ENCODE results near the gene SMIM35.

Gene SMIM35

DNA sequence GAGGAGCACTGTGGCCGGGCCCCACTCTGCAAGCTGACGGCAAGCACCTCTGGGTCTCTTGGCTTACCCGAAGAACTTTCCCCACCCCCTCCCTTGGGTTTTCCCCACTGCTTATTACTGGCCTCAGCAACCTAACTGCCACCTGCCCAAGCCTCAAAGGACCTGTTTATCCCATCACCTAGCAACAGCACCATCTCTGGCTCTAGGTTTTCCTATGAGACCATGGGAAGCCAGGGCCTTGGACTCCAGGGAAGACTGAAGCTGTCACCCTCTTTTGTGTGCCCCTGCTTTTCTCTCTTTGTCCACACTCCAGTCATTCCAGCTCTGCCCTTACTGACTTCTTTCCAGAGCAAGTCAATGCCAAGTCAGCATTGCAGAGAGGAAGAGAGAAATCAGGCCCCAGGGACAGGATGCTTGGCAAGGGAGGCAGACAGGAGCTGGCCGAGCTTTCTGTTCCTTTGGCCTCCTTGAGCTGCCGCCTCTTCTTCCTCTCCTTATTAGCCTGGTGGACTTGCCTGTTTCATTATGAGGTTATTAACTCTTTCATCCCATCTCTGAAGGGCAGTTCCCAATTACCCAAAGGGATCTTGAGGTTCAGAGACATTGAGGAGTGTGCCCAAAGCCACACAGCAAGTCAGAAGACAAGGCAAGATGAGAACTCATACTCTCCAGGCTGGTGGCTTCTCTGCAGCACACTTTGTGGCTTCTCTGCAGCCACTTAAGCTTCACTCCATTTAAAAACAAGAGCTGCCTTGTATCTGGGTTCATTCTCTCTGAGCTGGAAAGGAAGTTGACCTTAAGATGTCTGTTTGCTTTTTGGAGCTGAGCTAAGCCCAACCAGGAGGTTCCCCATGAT lies at the start of gene SMIM35:
TSS of gene SMIM35 (minus strand) at position 51 of the 856 bp plus-strand sequence. CDS start 206 bp downstream, outside the sequence.
- FAIRE-seq = no peak

GRCh38 chr11:118136341-118136740 lies 49.6 kb upstream of the SMIM35 start:
- TF ChIP-seq CTCF (IDR thresholded peaks at IDR 0.05; ENCODE audit: insufficient read depth, missing control alignments) = no peak
- FAIRE-seq (no peak), DNase-seq (ENCODE audit: insufficient read length, low spot score) (no peak)

More for the DNA sequence above, at the start of gene SMIM35:
- DNase-seq (ENCODE audit: insufficient read length, low spot score) = no peak
- TF ChIP-seq CTCF (IDR thresholded peaks at IDR 0.05; ENCODE audit: insufficient read depth, missing control alignments) = no peak

DNA sequence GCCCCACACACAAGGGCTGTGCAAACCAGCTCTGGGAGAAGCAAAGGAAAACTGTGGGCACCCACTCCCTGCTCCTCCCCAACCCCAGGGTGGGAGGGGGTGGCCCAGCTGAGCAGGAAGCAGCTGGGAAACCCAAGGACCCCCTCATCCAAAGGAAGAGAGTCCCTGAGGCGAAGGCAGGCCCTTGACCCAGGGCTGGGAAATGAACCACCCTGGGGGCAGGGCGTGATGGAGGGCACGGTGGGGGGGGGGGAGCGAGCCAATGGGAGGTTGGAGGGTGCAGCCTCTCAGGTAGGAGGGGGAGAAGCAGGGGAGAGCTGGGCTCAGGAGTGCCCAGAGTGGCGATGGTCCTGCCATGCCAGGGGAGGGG lies 49.0 kb upstream of the SMIM35 start:
- DNase-seq (ENCODE audit: insufficient read length, low spot score) (no peak), FAIRE-seq (no peak)
- no peak for TF ChIP-seq CTCF (IDR thresholded peaks at IDR 0.05; ENCODE audit: insufficient read depth, missing control alignments)

- no peak for DNase-seq (ENCODE audit: insufficient read length, low spot score)
- FAIRE-seq = no peak
- TF ChIP-seq CTCF (IDR thresholded peaks at IDR 0.05; ENCODE audit: insufficient read depth, missing control alignments) = no peak
Observed at GRCh38 chr11:118135051-118135795, 48.5 kb upstream of the SMIM35 start.

DNA sequence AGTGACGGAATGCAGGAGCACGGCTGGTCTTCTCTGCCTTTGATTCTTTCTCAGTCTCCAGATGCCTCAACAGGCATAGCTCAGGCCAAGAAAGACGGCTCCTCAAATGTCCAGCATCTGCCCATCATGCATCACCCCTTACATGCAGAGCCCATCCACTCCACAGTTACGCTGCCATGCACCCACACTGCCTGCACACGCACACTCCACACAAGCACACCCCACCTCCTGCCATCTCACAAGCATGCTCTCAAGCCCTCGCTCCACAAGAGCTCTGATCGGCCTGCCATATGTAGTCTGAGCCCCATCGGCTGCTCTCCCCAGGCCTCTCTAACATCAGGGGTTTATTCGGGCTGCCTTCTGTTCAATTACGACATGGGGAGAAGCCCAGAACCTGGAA lies 47.1 kb upstream of the SMIM35 start:
- TF ChIP-seq CTCF (IDR thresholded peaks at IDR 0.05; ENCODE audit: insufficient read depth, missing control alignments) = no peak
- DNase-seq (ENCODE audit: insufficient read length, low spot score) (no peak), FAIRE-seq (no peak)

- no peak for FAIRE-seq
- TF ChIP-seq CTCF (IDR thresholded peaks at IDR 0.05; ENCODE audit: insufficient read depth, missing control alignments) = no peak
- DNase-seq (ENCODE audit: insufficient read length, low spot score) = no peak
Observed at GRCh38 chr11:118132385-118133151, 45.8 kb upstream of the SMIM35 start.
